AG10803 (cell line): ENCODE results near the gene GP1BA.

Source experiments
- DNase-seq: peaks from one replicate; pipeline ENCODE4 v3.0.0; 2010; ENCODE audit warnings: low read depth
- H3K4me3 ChIP-seq: 2 replicates; pipeline ENCODE4 v1.5.1; 2011; ENCODE audit warnings: mild to moderate bottlenecking, low read length, control low read depth
- CTCF ChIP-seq: conservative IDR thresholded peaks from 2 replicates; pipeline ENCODE4 v1.5.1; 2011; ENCODE audit warnings: mild to moderate bottlenecking, low read length, control low read depth, inconsistent platforms

GP1BA gene

GRCh38 chr17:4931963-4932362 is at the start of gene GP1BA:
TSS of gene GP1BA (plus strand) at chr17:4932277. CDS start at chr17:4932605, 328 bp downstream.
- no peak for DNase-seq
- no peak for TF ChIP-seq CTCF
- no peak within 1 kb of the TSS for H3K4me3 ChIP-seq

- DNase-seq: no peak
- no peak overlapping the region for H3K4me3 ChIP-seq
- no peak for TF ChIP-seq CTCF
These were observed 47.6 kb upstream of the GP1BA start for GRCh38 chr17:4884489-4884888.

- DNase-seq: no peak
- TF ChIP-seq CTCF: no peak
- no peak overlapping the region for H3K4me3 ChIP-seq
These were observed 45.2 kb upstream of the GP1BA start for GRCh38 chr17:4886830-4887229.

GRCh38 chr17:4887581-4887980 is 44.5 kb upstream of the GP1BA start:
- no peak for TF ChIP-seq CTCF

GRCh38 chr17:4891411-4892410 is 40.4 kb upstream of the GP1BA start:
- TF ChIP-seq CTCF: no peak
- no peak for DNase-seq
- no peak overlapping the region for H3K4me3 ChIP-seq

More at GRCh38 chr17:4887581-4887980, 44.5 kb upstream of the GP1BA start:
- DNase-seq: no peak
- no peak overlapping the region for H3K4me3 ChIP-seq

GRCh38 chr17:4892499-4893221 is 39.4 kb upstream of the GP1BA start:
- DNase-seq: no peak
- TF ChIP-seq CTCF: no peak
- no peak overlapping the region for H3K4me3 ChIP-seq

GRCh38 chr17:4893272-4893671 is 38.8 kb upstream of the GP1BA start:
- no peak overlapping the region for H3K4me3 ChIP-seq
- no peak for TF ChIP-seq CTCF
- DNase-seq: no peak
